Adrenal gland (tissue), 12 donors: ENCODE results near the gene TMEM139. TPM values are rescaled to one million over a fixed set of nuclear protein-coding genes. Genes with fewer than 3 reads are reported as not detected.
A peak's percentile ranks its signal among the peaks of the same experiment; 100 is the strongest.

Experiments used
- DNase-seq, 7 donors: peaks; one replicate each; pipeline ENCODE4 v3.0.0-alpha.2; 2019 to 2020
- H3K27ac ChIP-seq, 5 donors: fragments of 200-600 bp; sonication (generic) in 4 of 5; 1 replicate in 3 of 5; 2 replicates in 2 of 5; pipeline versions ENCODE4 v1.5.1 to v1.8.0; 2016 to 2020; ENCODE audit warnings: mild to moderate bottlenecking in 1 of 5
- H3K27me3 ChIP-seq: fragments of 200-600 bp; 2 replicates; pipeline ENCODE4 v1.8.0; 2021
- H3K36me3 ChIP-seq, 2 donors: fragments of 200-600 bp; replicated peaks in 1 of 2; 1 replicate in 1 of 2; 2 replicates in 1 of 2; pipeline versions ENCODE4 v1.5.1 to v1.8.0; 2018 to 2022
- H3K4me1 ChIP-seq, 2 donors: fragments of 200-600 bp; replicated peaks in 1 of 2; 1 replicate in 1 of 2; 2 replicates in 1 of 2; pipeline versions ENCODE4 v1.5.1 to v1.8.0; 2018 to 2021
- H3K4me3 ChIP-seq, 4 donors: fragments of 200-600 bp; sonication (generic) in 3 of 4; one replicate each; pipeline ENCODE4 v1.5.1; 2016 to 2018
- H3K9me3 ChIP-seq, 3 donors: fragments of 200-600 bp; sonication (generic) in 1 of 3; replicated peaks in 1 of 3; 1 replicate in 2 of 3; 2 replicates in 1 of 3; pipeline versions ENCODE4 v1.5.1 to v1.8.0; 2016 to 2021
- POLR2A ChIP-seq, 2 donors: fragments of 450-650 bp; IDR thresholded peaks; one replicate each; pipeline ENCODE4 v1.6.1; 2017; ENCODE audit warnings: antibody characterized with exemption in 2 of 2, mild to moderate bottlenecking in 2 of 2, moderate library complexity in 1 of 2
- WGBS, 4 donors: extraction: QIAGEN DNeasy Blood & Tissue Kit in 2 of 4; methylation state at CpG; one replicate each; pipeline versions ENCODE4 v1.1.5 to v1.1.7; 2013 to 2017; 5-methylcytosine and 5-hydroxymethylcytosine counted together
- intact Hi-C, 2 donors: fragments of 100-400 bp; cut with DNase I; formaldehyde crosslinking; loops; one replicate each; pipeline versions ENCODE4 v1.14.1 to v1.15.0; 2022 to 2023
- polyA plus RNA-seq, 3 donors: library from polyadenylated mRNA; stranded (reverse); fragments of 200-250 nt in 2 of 3; fragments of 350-450 nt in 1 of 3; fragmentation: Illumina TruSeq in 1 of 3; extraction: RNeasy Lipid Tissue Mini Kit (QIAGEN cat#74804) in 1 of 3; gene quantifications; one replicate each; pipeline ENCODE4 v1.2.3, GENCODE V29; 2013 to 2014
- total RNA-seq, 9 donors: library from RNA; depleted of rRNA in 4 of 9; stranded (reverse); fragments of >200 nt in 4 of 9; fragments of 120-200 nt in 1 of 9; fragmentation: NEBNext Ultra II Directional in 1 of 9; extraction: Animal tissue kit (Norgen Biotek cat#: 25700) in 1 of 9; gene quantifications; one replicate each; pipeline versions ENCODE4 v1.1.0 to v1.2.4, GENCODE V29; 2013 to 2023
- TF ChIP-seq, protein P1 (sequence below), 6 experiments: fragments of 450-650 bp in 4 of 6; fragments of 200-600 bp in 2 of 6; sonication (generic) in 1 of 6; IDR thresholded peaks; 1 replicate in 5 of 6; 2 replicates in 1 of 6; pipeline versions ENCODE4 v1.5.1 to v1.8.0; 2016 to 2021; ENCODE audit warnings: antibody characterized with exemption in 6 of 6, mild to moderate bottlenecking in 2 of 6, moderate library complexity in 1 of 6
- donor health status: healthy with polysubstance abuse.
- donor health status: Bipolar disorder and iron deficiency.
- donor health status: DM: yes; HTN: yes; CAD: no.
- donor health status: DM: no; HTN: no; CAD: no.
- donor health status: DM: no; HTN: no; CAD: no.
- donor health status: DM: yes; HTN: yes; CAD: no.

The TMEM139 gene
- total and polyA plus RNA-seq, 12 donors, result 0.54 to 7.5 (median 2.9) TPM

DNA sequence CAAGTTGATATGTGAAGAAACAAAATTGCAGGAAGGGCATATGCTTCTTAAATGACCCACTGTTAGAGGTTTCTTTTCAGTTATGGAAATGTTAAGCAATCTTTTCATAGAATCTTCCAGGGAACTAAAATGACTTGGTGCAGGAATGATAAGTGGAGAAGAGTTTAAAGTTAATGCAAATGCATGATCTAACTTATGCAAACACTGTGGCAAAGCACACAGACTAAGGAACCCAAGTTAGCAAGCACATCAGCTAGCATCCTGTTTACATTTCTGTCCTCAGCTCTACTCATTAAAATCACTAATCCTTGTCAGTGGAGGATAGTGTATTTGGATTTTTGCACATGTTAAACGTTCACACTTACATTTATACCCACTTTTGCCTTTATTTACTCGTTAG, 40.5 kb downstream of the TMEM139 start:
- H3K27me3 ChIP-seq, result no peaks in the 10 kb centered on the region
- no peak overlapping the region for H3K27ac ChIP-seq
- no peaks in the 10 kb centered on the region for H3K9me3 ChIP-seq
- DNase-seq, result no peak
- no peaks in the 10 kb centered on the region for H3K4me1 ChIP-seq
- H3K36me3 ChIP-seq, result no peaks in the 10 kb centered on the region
- no peak overlapping the region for H3K4me3 ChIP-seq
- 55 to 68% (median 62%) methylated on average over 2 of the region's 2 CpGs for WGBS, 4 donors
- TF ChIP-seq, protein P1, sequence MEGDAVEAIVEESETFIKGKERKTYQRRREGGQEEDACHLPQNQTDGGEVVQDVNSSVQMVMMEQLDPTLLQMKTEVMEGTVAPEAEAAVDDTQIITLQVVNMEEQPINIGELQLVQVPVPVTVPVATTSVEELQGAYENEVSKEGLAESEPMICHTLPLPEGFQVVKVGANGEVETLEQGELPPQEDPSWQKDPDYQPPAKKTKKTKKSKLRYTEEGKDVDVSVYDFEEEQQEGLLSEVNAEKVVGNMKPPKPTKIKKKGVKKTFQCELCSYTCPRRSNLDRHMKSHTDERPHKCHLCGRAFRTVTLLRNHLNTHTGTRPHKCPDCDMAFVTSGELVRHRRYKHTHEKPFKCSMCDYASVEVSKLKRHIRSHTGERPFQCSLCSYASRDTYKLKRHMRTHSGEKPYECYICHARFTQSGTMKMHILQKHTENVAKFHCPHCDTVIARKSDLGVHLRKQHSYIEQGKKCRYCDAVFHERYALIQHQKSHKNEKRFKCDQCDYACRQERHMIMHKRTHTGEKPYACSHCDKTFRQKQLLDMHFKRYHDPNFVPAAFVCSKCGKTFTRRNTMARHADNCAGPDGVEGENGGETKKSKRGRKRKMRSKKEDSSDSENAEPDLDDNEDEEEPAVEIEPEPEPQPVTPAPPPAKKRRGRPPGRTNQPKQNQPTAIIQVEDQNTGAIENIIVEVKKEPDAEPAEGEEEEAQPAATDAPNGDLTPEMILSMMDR (IDR thresholded peaks at IDR 0.05), result no peak
- TF ChIP-seq POLR2A (IDR thresholded peaks at IDR 0.05), result no peak
- intact Hi-C loops, result no loop called here

DNA sequence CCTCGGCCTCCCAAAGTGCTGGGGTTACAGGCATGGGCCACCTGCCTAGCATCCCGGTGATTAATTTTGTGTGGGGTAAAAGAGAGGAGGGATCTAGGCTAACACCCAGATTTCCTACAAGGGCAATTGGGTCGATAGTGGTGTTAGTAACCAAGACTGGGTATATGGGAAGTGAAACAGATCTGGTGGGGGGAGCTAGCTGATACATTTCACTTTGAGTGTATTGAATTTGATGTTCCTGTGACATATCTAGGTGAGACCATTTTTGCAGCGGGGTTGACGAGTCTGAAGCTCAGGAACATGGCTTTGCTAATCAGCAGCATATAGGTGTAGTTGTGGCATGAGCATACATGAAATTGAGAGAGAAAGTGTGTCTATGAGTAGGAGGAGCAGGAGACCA, 43.1 kb downstream of the TMEM139 start:
- H3K27me3 ChIP-seq, result no peaks in the 10 kb centered on the region
- whole genome bisulfite sequencing, 4 donors, result 80 to 92% (median 87%) methylated on average over 5 of the region's 5 CpGs
- H3K36me3 ChIP-seq, result no peaks in the 10 kb centered on the region
- H3K4me1 ChIP-seq, result no peaks in the 10 kb centered on the region
- TF ChIP-seq, protein P1 (IDR thresholded peaks at IDR 0.05), result no peak
- no peak for TF ChIP-seq POLR2A (IDR thresholded peaks at IDR 0.05)
- no peak for DNase-seq
- no peak overlapping the region for H3K27ac ChIP-seq
- H3K4me3 ChIP-seq, result no peak overlapping the region
- intact Hi-C loops, result no loop called here
- H3K9me3 ChIP-seq, result no peaks in the 10 kb centered on the region

DNA sequence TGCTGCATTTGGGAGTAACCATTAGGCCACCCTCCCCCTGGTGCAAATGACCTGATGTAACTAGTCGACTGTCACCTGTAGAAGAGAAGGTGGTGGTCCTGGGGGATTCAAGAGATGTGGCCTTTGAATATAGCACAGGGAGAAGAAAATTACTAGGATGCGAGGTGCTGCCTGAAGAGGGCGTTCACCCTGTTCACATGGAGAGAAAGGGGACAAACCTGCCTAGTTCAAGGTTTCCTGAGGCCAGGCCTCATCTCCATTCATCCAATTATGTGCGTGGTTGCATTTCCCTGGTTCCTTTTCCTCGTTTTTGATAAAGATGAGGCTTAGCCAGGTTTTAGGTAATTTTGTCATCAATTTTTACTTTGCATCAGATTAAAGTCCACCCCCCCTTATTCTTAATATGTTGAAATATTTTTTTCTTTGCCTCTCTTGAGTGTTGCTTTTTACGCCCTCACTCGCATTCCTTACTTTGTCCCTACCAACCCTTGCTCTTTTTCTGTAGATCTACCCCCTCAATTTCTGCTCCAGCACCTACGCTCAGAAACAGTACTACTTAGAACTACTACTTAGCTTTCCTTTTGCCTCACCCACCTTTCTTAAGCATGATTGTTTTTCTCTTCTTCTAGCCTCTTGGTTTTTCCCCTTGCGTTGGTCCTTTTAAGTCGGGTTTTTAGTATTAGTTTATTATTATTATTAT, 44.9 kb downstream of the TMEM139 start:
- DNase-seq, result no peak
- Histone ChIP-seq H3K27me3 (no peaks in the 10 kb centered on the region), H3K36me3 (no peaks in the 10 kb centered on the region), H3K27ac (no peak overlapping the region), H3K4me3 (no peak overlapping the region), H3K4me1 (no peaks in the 10 kb centered on the region), H3K9me3 (no peaks in the 10 kb centered on the region)
- 86 to 89% (median 87%) methylated on average over 10 of the region's 10 CpGs for WGBS, 4 donors
- intact Hi-C loops, result no loop called here
- TF ChIP-seq, protein P1 (IDR thresholded peaks at IDR 0.05), result no peak
- TF ChIP-seq POLR2A (IDR thresholded peaks at IDR 0.05), result no peak

DNA sequence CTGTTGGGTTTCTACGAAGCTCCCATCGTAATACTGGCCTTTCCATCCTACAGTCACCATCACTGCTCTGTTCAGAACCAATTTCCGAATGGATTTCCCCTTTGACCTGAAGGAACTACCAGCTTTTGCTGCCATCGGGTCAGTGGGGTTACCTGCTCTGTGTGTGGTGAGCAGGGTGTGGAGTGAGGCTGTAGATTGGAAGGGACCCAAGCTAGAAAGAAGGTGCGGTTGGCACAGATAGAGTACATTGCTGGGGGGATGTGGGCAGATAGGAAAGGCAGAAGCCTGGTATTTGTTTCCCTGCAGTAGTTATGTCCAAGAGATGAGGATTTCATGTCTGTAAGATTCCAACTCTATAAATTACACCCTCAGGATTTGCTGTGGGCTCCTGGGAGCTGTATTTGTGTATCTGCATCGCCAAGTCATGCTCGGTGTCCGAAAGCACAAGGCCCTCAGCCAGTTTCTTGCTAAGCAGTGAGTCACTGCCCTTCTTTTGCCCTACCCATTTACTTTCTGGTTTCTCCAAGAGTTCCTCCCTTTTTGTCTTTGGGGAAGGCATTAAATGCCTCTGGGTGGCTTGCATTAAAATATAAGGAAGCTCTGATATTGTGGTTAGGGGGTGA, 46.5 kb downstream of the TMEM139 start:
- Histone ChIP-seq H3K4me1 (no peaks in the 10 kb centered on the region), H3K27me3 (no peaks in the 10 kb centered on the region), H3K4me3 (no peak overlapping the region), H3K9me3 (no peaks in the 10 kb centered on the region), H3K36me3 (no peaks in the 10 kb centered on the region), H3K27ac (no peak overlapping the region)
- 69 to 84% (median 70%) methylated on average over 8 of the region's 8 CpGs for WGBS, 4 donors
- peak in 2 of 7 donors; percentile 24 to 31 for DNase-seq
- intact Hi-C loops, result no loop called here
- TF ChIP-seq, protein P1 (IDR thresholded peaks at IDR 0.05), result no peak
- TF ChIP-seq POLR2A (IDR thresholded peaks at IDR 0.05), result no peak
